GM19043 (cell line): ENCODE measurements around the gene PLIN1.

Source experiments
- ATAC-seq: cut with Tn5 transposase; IDR thresholded peaks from one replicate; pipeline ENCODE4 v1.9.1; 2021; ENCODE audit warnings: low read depth; ENCODE audit not compliant: unreplicated experiment

The PLIN1 gene

DNA sequence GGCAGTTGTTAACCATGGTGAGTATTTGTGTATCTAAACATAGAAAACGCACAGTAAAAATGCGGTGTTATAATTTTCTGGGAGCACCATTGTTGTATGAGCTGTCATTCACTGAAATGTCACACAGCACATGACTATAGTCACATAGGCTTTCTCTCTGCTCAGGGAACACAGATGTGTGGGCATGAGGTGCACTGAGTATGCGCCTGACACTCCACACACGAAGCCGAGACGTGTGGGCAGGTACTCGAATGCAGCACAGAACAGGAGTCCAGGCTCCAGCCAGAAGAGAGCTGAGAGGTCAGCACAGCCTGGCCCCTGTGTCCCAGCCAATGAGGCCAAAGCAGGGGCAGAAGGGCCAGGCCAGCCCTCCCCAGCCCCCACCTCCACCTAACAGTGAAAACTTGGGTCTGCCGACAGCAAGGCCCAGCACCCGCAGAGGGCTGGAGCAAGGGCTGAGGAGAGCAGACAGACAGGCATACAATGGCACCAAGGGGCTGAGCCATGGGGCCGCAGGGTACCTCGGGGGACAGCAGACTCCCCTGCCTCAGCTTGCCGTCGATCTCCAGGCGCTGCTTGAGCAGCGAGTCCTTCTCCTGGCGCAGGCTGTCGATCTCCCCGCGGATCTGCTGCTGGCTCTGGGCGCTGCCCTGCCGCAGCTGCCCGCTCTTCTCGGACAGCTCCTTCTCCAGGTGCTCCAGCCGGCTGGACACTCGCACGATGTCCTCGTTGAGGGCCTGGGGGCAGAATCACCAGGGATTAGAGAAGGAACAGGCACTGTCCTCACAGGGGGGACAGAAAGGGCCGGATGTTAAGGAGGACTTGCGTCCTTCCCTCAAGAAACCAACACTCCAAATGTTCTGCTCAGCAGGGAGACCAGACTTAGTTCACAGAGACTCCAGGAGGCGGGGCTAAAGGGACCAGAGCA lies 47.9 kb downstream of the PLIN1 start:
- ATAC-seq = no peak

DNA sequence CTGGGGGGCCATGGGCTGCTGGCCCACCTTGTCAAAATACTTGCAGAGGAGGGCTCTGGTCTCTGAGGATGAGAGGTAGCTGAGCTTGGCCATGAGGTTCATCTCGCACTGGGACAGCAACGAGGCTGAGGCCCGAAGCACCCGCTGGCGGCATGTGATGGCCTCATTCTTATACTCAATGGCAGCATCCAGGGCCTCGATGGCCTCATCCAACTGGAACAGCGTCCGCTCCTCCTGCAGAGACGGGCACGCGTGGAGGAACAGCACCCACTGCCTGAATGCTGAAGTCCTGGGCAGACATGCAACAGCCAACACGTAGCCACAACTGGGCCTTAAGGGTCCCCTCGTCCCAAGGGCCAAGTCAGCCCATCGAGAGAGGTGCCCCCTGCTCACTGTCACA lies 48.9 kb downstream of the PLIN1 start:
- no peak for ATAC-seq

- ATAC-seq = no peak
Observed at GRCh38 chr15:89629829-89630228, 49.3 kb downstream of the PLIN1 start.

GRCh38 chr15:89628806-89629715 lies 50.1 kb downstream of the PLIN1 start:
- ATAC-seq = no peak

GRCh38 chr15:89628301-89628700 lies 50.9 kb downstream of the PLIN1 start:
- ATAC-seq = no peak

DNA sequence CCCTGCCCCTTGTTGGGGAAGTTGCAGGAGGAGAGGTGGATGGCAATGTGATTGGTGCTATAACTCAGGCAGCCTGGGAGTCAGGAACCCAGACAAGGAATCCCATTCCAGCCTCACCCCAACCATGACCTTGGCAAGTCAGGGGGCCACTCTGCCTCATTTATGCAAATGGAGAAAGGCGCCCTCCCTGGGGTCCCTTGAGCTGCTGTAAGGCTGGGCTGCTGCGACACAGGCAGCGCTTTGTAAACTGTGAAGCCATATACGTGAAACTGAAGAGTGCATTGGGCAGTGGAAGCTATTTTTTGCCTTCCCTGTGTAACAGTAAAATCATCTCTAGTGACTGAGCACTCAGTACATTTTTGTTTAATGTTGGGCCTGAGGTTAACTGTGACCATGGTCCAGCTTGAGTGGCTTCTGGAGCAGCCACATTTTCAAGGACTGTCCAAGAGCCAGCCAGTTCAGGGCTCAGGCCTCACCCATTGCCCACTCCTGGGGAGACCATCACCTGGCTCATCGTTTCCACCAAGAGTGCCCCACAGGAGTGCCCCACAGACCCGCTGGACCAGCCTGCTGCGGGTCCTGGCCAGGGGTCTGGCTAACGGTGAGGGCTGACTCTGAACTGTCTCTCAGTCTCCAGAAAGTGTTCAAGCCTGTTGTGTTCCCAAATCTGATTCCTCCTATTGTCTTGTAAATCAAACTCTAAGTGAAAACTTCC lies 51.8 kb downstream of the PLIN1 start:
- ATAC-seq = no peak

- ATAC-seq = no peak
Observed at GRCh38 chr15:89625716-89626115, 53.5 kb downstream of the PLIN1 start.

DNA sequence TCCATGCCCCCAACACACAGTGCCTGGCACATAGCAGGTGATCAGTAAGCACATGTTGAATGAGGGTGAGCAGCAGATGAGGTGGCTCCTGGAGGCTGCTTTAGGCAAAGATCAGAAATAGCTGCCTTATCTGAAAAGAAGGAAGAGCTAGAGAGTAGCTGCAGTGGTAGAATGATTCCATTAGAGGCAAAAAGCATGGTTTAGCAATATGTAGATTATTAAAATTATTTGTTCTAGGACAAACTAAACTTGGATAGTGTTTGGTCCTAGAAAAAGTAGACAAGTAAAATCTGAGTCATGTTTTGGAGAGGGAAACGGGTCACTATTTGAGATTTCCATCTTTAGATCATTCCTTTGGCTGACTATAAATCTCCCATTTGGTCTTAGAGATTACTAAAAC lies 56.0 kb downstream of the PLIN1 start:
- ATAC-seq = no peak

GRCh38 chr15:89621547-89621946 lies 57.6 kb downstream of the PLIN1 start:
- no peak for ATAC-seq

- ATAC-seq = no peak
Observed at GRCh38 chr15:89616228-89616627, 62.9 kb downstream of the PLIN1 start.

DNA sequence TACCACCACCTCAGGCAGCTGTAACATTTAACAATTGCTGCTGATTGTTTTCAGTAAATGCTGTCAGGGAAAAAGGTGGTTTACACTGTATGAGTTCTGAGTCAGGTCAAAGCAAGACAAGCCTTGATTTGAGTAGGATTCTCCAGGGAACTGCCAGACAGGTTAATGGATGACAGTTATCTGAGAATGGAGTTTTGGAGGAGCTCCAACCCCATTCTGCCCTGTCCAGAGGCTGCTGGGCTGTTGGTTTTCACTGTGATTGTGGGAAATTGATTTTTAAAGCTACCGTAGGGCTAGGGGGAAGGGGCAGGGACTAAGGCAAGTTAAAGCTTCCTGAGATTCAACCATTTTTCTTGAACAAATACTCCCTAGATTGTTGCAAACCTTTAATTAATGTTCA lies 64.0 kb downstream of the PLIN1 start:
- no peak for ATAC-seq
